HG02938 (cell line): ENCODE measurements around the gene MROH2A.
"Not testable (repeated sequence)": the region's sequence is repeated elsewhere in the genome, so short reads cannot be mapped to it uniquely, and the experiment has no call there.

Source experiments
- ATAC-seq: cut with Tn5 transposase; IDR thresholded peaks from one replicate; pipeline ENCODE4 v1.9.1; 2021; ENCODE audit warnings: mild to moderate bottlenecking, moderate library complexity; ENCODE audit not compliant: unreplicated experiment

The MROH2A gene

DNA sequence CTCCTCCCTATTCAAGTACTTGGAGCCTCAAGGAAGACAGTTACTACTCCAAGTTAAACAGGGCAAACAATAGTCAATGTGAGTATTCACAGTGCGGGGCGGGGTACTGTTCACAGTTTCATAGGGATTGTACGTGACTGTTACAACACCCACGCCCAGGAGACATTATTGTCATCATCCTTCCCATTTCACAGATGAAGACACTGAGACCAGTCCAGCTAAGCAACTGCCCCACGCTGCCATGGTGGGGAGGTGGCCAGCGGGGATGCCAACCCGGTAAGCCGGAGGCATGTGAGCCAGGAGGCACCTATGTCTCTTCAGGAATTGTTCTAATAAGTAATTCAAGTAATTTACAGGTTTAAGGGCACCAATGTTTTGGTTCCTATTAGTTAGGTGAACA, 75.2 kb downstream of the MROH2A start:
- no peak for ATAC-seq

DNA sequence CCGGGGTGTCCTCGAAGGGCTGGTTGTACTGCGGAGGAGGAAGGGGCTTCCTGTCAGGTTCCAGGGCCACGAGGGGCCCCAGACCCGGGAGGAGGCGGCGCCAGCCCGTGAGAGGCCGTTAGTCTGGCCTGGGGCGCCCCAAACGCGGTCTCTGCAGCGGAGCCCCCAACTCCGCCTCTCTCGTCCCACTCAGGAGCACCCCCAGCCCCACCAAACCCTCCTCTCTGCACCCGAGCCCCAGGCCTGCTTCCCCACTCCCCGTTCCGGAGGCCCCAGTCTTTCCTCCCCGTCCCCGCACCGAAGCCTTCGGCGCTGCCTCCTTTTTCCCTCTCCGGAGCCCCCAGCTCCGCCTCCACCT, 75.7 kb downstream of the MROH2A start:
- no peak for ATAC-seq

DNA sequence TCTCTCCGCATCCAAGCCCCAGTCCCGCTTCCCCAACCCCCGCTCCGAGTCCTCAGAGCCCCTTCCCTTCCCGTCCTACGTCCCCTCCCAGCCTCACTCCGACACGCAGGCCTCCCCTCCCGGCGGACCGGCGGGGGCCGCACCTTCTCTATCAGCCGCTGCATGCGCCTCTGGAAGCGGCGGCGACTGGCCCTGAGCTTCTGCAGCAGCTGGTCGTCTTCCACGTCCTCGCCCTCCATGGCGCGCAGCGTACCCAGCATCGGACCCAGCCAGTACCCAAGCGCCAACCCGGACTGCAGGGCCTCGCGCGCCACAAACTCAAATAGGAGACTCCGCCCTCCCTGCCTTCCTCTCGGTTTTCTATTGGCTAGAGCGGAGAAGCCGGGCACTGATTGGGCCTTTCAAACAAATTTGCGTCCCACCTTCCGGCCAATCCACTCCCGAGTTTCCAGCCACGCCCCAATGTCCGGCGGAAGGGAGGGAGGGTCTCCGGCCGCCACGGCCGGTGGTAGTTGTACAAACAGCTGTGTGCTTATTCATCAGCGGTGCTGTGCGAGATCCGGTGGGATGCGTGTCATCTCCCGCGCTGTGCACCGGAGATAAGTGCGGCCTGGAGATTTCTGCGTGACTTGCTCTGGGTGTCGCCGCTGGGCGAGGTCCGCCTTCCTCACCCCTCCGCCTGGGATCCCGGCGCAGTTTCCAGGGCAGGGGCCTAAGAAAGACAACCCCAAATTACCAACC, 76.3 kb downstream of the MROH2A start, which contains the start of gene HJURP:
Gene HJURP, minus strand, starts transcription at position 295 of the 741 bp plus-strand sequence. Its CDS starts 35 bp downstream, at position 260.
- ATAC-seq, result peak; percentile 98

DNA sequence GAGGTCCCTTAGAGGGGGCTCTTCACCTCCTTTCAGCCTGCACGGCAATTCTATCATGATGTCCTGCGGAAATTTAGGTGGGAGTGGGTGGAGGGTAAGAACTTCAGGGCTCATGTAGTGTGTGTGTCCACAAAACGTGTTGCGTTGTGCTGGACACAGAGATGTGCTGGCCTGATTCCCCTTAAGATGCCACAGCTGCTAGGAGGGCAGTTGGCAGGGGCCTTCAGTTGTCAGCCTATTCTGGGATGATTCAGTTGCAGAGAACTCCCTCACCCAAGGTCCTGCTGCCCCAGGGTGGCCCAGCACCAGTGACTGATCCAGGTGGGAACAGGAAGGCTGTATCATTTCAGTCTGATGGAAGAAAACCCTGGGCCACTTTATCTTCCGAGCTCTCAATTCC, 77.2 kb downstream of the MROH2A start:
- no peak for ATAC-seq

DNA sequence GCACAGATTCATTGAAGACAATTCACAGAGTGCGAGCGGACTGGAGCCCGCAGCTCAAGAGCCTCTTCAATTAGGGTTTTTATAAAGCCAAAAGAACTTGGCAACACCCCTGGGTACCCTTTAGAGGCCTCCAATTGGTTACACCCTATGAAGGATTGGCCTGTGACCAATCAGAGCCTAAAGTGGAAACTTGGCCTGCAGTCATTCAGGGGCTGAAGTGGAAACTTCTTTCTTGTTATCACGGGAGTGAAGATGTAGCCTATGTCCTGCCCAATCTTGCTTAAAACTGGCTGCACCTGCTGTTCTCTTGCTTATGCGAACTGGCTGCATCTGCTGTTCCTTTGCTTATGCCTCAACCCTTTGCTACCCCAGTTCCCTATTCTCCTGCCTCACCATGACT, 78.1 kb downstream of the MROH2A start:
- ATAC-seq, result no peak

DNA sequence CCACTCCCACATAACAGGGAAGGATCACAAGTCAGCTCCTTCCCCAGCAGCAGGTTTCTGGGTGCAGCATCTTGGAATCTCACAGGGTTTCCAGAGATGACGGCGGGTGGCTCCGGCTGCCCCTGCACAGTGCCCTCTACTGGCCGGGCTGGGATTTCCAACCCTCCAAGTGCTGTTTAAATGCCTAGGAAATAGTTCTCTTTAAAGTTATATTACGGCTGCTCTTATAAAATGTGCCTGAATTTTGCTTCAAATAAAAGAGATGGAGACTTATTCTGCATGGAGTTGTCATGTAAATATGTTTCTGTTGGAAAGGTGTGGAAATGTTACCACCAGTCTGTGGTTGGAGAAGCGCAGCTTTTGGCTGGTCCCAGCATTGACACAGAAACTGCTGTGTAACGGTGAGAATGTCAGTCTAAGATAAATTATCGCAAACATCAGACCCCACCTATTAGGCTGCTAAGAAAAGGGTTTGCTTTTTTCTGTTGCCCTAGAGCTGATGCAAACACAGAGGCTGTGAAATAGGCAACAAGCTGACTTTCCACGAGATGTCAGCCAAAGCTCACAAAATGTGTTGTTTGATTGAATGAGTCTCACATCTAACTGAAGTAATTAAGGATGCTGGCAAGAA, 79.5 kb downstream of the MROH2A start:
- no peak for ATAC-seq

DNA sequence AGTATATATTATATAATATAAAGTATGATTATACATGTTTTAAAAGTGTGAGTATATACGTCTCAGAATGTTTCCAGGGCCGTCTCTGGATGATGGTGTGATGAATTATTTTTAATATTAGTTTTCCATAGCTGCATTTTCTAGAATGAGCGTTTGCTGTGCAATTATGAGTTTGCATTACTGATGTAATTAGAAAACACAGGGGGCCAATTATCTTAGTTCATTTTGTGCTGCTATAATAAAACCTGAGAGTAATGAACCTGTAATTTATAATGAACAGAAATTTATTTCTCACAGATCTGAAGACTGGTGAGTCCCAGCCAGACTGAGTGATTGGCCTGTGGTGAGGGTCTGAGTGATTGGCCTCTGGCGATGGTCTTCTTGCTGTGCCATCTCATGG, 80.2 kb downstream of the MROH2A start:
- ATAC-seq, result no peak

DNA sequence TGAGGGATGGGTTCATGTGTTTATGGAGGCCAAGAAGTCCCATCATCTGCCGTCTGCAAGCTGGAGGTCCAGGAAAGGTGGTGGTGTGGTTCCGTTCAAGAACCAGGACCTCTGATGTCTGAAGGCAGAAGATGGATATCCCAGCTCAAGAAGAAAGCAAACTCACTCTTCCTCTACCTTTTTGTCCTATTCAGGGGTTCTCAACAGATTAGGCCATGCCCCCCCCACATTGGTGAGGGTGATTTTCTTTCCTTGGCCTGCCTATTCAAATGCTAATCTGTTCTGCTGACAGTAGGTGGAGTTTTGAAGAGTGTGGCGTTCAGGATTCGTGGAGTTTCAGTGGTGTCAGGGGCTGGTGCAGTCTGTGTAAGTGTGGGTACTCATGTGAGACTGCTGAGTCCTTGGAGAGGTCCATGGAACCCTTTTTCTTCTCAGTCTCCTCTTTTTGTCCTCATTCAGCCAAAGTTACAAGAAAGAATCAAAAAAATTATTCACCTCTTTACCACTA, 84.2 kb downstream of the MROH2A start:
- ATAC-seq, result no peak

DNA sequence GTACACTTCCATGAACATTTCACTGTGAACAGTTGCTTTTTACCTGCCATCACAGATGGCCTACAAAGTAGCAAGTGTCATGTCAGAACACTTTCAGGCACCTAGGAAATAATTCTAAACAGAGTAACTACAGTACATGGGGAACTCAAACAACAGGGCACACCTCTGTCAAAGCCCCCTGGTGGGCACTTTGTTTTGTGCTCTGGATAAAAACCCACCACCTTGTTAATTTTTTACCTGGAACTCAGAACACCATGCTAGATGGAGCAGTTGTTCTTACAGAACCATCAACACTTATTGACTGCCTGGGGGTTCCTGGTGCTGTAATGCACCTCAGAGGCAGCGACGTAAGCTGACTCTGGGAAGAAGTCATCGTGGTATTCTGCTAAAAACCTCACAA, 87.7 kb downstream of the MROH2A start:
- no peak for ATAC-seq

DNA sequence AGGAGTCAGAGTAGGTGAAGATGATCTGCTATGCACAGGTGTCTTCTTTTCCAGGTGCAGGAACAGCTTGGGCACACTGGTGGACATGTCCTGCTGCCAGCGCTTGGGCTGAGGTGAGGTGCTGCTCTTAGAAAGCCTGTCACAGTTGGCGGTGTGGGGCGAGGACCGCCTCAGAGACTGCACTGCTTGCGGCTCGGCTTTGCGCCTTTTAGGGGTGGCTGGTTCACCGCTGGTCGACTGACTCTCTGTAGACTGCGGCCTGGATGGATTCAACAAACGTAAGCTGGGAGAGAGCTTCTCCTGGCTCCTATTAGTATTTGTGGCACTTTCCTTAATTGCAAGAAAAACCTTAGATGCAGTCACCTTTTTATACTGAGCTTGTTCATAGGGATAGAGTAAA, 88.3 kb downstream of the MROH2A start:
- ATAC-seq, result no peak

DNA sequence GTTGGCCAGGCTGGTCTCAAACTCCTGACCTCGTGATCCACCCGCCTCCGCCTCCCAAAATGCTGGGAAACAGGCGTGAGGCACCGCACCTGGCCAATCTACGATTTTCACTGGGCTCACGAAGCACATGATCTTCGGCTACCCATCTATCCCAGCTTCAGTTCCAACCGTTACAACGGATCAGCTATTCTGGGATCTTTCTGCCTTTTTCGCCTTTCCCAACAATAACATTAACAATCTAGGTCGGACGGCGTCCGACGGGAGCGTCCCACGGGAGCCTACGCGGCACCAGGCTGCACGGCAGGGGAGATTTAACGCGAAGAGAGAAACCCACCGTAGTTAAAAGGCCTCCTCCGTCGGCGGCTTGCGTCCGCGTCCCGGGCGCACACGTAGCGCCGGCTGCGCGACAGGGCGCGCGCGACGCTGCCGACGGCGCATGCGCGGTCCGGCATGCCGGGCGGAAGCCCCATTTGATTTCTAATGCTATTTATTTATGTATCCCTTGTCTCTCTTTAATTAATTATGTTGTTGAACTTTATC, 89.9 kb downstream of the MROH2A start, which contains the start of gene MSL3B:
Gene MSL3B, minus strand, starts transcription at position 394 of the 540 bp plus-strand sequence.
- peak; percentile 62 for ATAC-seq

DNA sequence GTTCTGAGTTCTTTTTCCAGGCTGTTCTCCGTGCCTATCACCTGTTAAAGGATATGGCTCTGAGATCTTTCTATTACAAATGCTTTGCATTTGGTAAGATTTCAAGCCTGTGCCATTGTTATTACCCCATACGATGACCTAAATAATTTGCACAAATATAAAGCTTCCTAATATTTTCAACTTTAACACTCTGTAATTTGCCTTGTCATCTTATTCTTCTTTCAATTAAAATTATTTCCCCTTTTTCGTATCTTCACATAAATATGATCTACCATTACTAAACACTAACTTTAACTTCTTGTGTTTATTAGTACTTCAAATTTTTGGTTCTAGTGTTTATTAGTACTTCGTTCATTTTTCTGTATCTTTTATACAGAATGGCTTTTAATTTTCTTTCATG, 93.3 kb downstream of the MROH2A start:
- ATAC-seq, result no peak

DNA sequence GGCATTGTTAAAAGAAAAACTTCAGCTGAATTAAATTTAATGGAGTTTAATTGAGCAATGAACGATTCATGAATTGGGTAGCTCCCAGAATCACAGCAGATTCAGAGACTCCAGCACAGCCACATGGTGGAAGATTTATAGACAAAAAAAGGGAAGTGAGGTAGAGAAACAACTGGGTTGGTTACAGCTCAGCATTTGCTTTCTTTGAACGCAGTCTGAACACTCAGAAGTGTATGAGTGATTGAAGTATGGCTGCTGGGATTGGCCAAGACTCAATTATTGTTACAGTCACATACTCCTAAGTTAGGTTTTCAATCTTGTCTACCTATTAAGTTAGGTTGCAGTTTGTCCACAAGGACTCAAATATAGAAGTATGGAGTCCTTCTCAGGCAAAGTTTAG, 94.0 kb downstream of the MROH2A start:
- ATAC-seq, result not testable (repeated sequence)

DNA sequence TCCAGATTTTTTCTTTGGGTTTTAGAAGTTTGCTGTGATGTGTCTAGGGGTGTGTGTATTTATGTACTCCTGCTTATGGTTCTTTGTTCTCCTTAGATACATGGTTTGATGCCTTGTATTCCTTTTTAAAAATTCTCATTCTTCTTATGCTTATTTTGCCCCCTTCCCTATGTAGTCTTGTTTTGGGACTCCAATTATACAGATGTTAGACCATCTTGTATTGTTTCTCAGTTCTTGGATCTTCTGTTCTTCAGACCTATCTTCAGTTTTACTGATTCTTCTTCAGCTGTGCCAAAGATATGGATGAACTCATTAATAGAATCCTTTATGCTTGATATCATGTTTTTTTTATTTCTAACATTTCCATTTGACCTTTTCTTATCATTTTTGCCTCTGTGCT, 104.2 kb downstream of the MROH2A start:
- no peak for ATAC-seq
